Mammary epithelial cell (primary cell): ENCODE measurements around the gene FHIT.

ENCODE experiments used
- CTCF ChIP-seq, 2 donors: IDR thresholded peaks in 1 of 2; conservative IDR thresholded peaks in 1 of 2; 2 replicates each; pipeline ENCODE4 v1.5.1; 2011 to 2012; ENCODE audit warnings: inconsistent platforms in 2 of 2, low read length in 2 of 2, mild to moderate bottlenecking in 2 of 2, control low read depth in 1 of 2, low read depth in 1 of 2; ENCODE audit not compliant: insufficient read depth in 1 of 2; ENCODE audit errors: extremely low read depth in 1 of 2
- EZH2 ChIP-seq: IDR thresholded peaks from 2 replicates; pipeline ENCODE4 v1.6.1; 2012; ENCODE audit warnings: low read length, inconsistent platforms, borderline replicate concordance

GRCh38 chr3:59839283-59839682 is 1412.0 kb downstream of the FHIT start:
- no peak for TF ChIP-seq CTCF (conservative IDR thresholded peaks at IDR 0.05 in 1 of 2, IDR thresholded peaks at IDR 0.05 in 1 of 2; ENCODE audit: extremely low read depth in 1 of 2, insufficient read depth in 1 of 2, low read depth in 1 of 2, low read length in 2 of 2)
- TF ChIP-seq EZH2 = no peak
